ENCODE data around the gene MIA3. TPM values are rescaled to one million over a fixed set of nuclear protein-coding genes. Genes with fewer than 3 reads are reported as not detected.

MIA3 gene
- polyA plus RNA-seq, 1 of the 3 experiments (the other 2 are of a cell fraction), result 51.4 TPM

GRCh38 chr1:222596696-222597095 is 21.2 kb upstream of the MIA3 start:
- no peaks in the 10 kb centered on the region for H3K79me2 ChIP-seq (ENCODE audit: insufficient read depth)
- no peaks in the 10 kb centered on the region for H3K4me1 ChIP-seq (ENCODE audit: control insufficient read depth in 1 of 2, insufficient read depth in 2 of 2, low read depth in 1 of 2, low read length in 1 of 2)
- H3F3A ChIP-seq (replicated peaks; ENCODE audit: insufficient read depth), result no peaks in the 10 kb centered on the region
- H3K9me3 ChIP-seq, result no peaks in the 10 kb centered on the region
- DNase-seq, result no peak
- H3K27me3 ChIP-seq (ENCODE audit: insufficient read depth), result no peaks in the 10 kb centered on the region
- ChIA-PET CTCF (no interaction called here), POLR2A (no interaction called here)
- H4K20me1 ChIP-seq (ENCODE audit: insufficient read depth), result no peaks in the 10 kb centered on the region
- H3K9ac ChIP-seq, result no peak overlapping the region
- no peak overlapping the region for H2AFZ ChIP-seq (ENCODE audit: low read depth)
- no peak overlapping the region for H3K4me3 ChIP-seq (ENCODE audit: low read depth in 2 of 2, low read length in 1 of 2)
- H3K4me2 ChIP-seq, result no peak overlapping the region
- no peak overlapping the region for H3K27ac ChIP-seq (ENCODE audit: low read depth in 2 of 2, low read length in 1 of 2)
- 66% methylated on average over 4 of the region's 4 CpGs for WGBS (ENCODE audit: low lambda C conversion rate)
- H3K36me3 ChIP-seq (replicated peaks in 1 of 2; ENCODE audit: control insufficient read depth in 1 of 2, insufficient read depth in 2 of 2, low read length in 1 of 2), result no peaks in the 10 kb centered on the region
- TF ChIP-seq PBX3 (IDR thresholded peaks at IDR 0.05), result no peak
- TF ChIP-seq RXRA (IDR thresholded peaks at IDR 0.05; ENCODE audit: borderline replicate concordance, low read depth), result no peak
- no peak for TF ChIP-seq TCF12 (IDR thresholded peaks at IDR 0.05)
- no peak for TF ChIP-seq GABPA (IDR thresholded peaks at IDR 0.05; ENCODE audit: low read depth)
- TF ChIP-seq MEF2A (IDR thresholded peaks at IDR 0.05; ENCODE audit: borderline replicate concordance, low read depth), result no peak
- TF ChIP-seq RCOR1 (IDR thresholded peaks at IDR 0.05; ENCODE audit: low read length), result no peak
- no peak for TF ChIP-seq REST (IDR thresholded peaks at IDR 0.05; ENCODE audit: low read depth, low read length)
- no peaks in the 10 kb centered on the region for H3K9me2 ChIP-seq

GRCh38 chr1:222600281-222600680 is 17.6 kb upstream of the MIA3 start:
- ChIA-PET POLR2A (no interaction called here), CTCF (no interaction called here)
- no peaks in the 10 kb centered on the region for H3K27me3 ChIP-seq (ENCODE audit: insufficient read depth)
- no peak overlapping the region for H3K4me2 ChIP-seq
- no peak for DNase-seq
- H3K4me3 ChIP-seq (ENCODE audit: low read depth in 2 of 2, low read length in 1 of 2), result no peak overlapping the region
- WGBS (ENCODE audit: low lambda C conversion rate), result 52% methylated on average over 1 of the region's 1 CpG
- H4K20me1 ChIP-seq (ENCODE audit: insufficient read depth), result no peaks in the 10 kb centered on the region
- H3K4me1 ChIP-seq (ENCODE audit: control insufficient read depth in 1 of 2, insufficient read depth in 2 of 2, low read depth in 1 of 2, low read length in 1 of 2), result no peaks in the 10 kb centered on the region
- no peaks in the 10 kb centered on the region for H3K9me2 ChIP-seq
- H3K36me3 ChIP-seq (replicated peaks in 1 of 2; ENCODE audit: control insufficient read depth in 1 of 2, insufficient read depth in 2 of 2, low read length in 1 of 2), result no peaks in the 10 kb centered on the region
- no peak overlapping the region for H2AFZ ChIP-seq (ENCODE audit: low read depth)
- no peak overlapping the region for H3K9ac ChIP-seq
- H3K27ac ChIP-seq (ENCODE audit: low read depth in 2 of 2, low read length in 1 of 2), result no peak overlapping the region
- no peaks in the 10 kb centered on the region for H3K9me3 ChIP-seq
- H3F3A ChIP-seq (replicated peaks; ENCODE audit: insufficient read depth), result no peaks in the 10 kb centered on the region
- no peaks in the 10 kb centered on the region for H3K79me2 ChIP-seq (ENCODE audit: insufficient read depth)
- TF ChIP-seq CHD2 (IDR thresholded peaks at IDR 0.05; ENCODE audit: low read length, partially characterized antibody), result no peak
- TF ChIP-seq FOSL2 (IDR thresholded peaks at IDR 0.05; ENCODE audit: borderline replicate concordance, low read depth), result no peak
- TF ChIP-seq POLR2AphosphoS5 (IDR thresholded peaks at IDR 0.05; ENCODE audit: low read depth, low read length), result no peak
- no peak for TF ChIP-seq CTCF (IDR thresholded peaks at IDR 0.05)
- no peak for TF ChIP-seq TEAD4 (IDR thresholded peaks at IDR 0.05; ENCODE audit: borderline replicate concordance, insufficient read depth)
- no peak for TF ChIP-seq ELF1 (IDR thresholded peaks at IDR 0.05)
- TF ChIP-seq ZBTB33 (IDR thresholded peaks at IDR 0.05; ENCODE audit: borderline replicate concordance, low read depth), result no peak
- no peak for TF ChIP-seq PBX3 (IDR thresholded peaks at IDR 0.05)
- TF ChIP-seq USF2 (IDR thresholded peaks at IDR 0.05; ENCODE audit: borderline replicate concordance, low read depth, low read length), result no peak
